B cell (primary cell): Measurements from ENCODE around the gene GPR148. TPM values are rescaled to one million over a fixed set of nuclear protein-coding genes. Genes with fewer than 3 reads are reported as not detected.
A peak's percentile ranks its signal among the peaks of the same experiment; 100 is the strongest.

ENCODE experiments used
- ATAC-seq: fragments of 200-7000 bp; cut with Tn5 transposase; one replicate; pipeline ENCODE4 v1.10.0; 2021; ENCODE audit warnings: low read depth, mild to moderate bottlenecking, moderate number of reproducible peaks, moderate library complexity
- CTCF ChIA-PET: fragments of 350-600 bp; sonication (Branson Sonifier 250); formaldehyde crosslinking; loops from one replicate; lab custom pipeline; 2021; ENCODE audit warnings: antibody characterized with exemption, inconsistent platforms; lab: Charles Lee
- POLR2A ChIA-PET: fragments of 350-600 bp; sonication (Branson Sonifier 250); formaldehyde crosslinking; loops from one replicate; lab custom pipeline; 2021; ENCODE audit warnings: antibody characterized with exemption; lab: Charles Lee
- DNase-seq: peaks from one replicate; pipeline ENCODE4 v3.0.0; 2013
- H2AFZ ChIP-seq: 2 replicates; pipeline ENCODE4 v1.6.1; 2012; ENCODE audit warnings: mild to moderate bottlenecking, low read depth, low read length; ENCODE audit not compliant: insufficient read depth, poor library complexity, severe bottlenecking
- H3K27ac ChIP-seq, 2 donors: 1 replicate in 1 of 2; 2 replicates in 1 of 2; pipeline ENCODE4 v1.5.1; 2012 to 2013; ENCODE audit warnings: low read length in 2 of 2, mild to moderate bottlenecking in 2 of 2, moderate library complexity in 1 of 2
- H3K27me3 ChIP-seq, 4 experiments: fragments of 200-600 bp in 1 of 4; sonication (generic) in 1 of 4; replicated peaks in 1 of 4; 1 replicate in 2 of 4; 2 replicates in 2 of 4; pipeline versions ENCODE4 v1.6.1 to v1.7.0; 2013 to 2016; ENCODE audit warnings: low read length in 3 of 4, mild to moderate bottlenecking in 2 of 4, mixed read lengths in 1 of 4, moderate library complexity in 1 of 4; ENCODE audit not compliant: insufficient read depth in 4 of 4, control insufficient read depth in 3 of 4; ENCODE audit errors: control extremely low read depth in 1 of 4
- H3K36me3 ChIP-seq, 2 experiments: replicated peaks in 1 of 2; 1 replicate in 1 of 2; 2 replicates in 1 of 2; pipeline versions ENCODE4 v1.6.1 to v1.7.1; 2013; ENCODE audit warnings: low read length in 1 of 2; ENCODE audit not compliant: insufficient read depth in 2 of 2, control insufficient read depth in 1 of 2; ENCODE audit errors: control extremely low read depth in 1 of 2, extremely low read depth in 1 of 2
- H3K4me1 ChIP-seq, 2 donors: fragments of 200-600 bp in 1 of 2; sonication (generic) in 1 of 2; 1 replicate in 1 of 2; 2 replicates in 1 of 2; pipeline versions ENCODE4 v1.5.1 to v1.6.1; 2013 to 2017; ENCODE audit warnings: low read length in 2 of 2; ENCODE audit not compliant: control insufficient read depth in 2 of 2, insufficient read depth in 2 of 2
- H3K4me2 ChIP-seq: replicated peaks from 2 replicates; pipeline ENCODE3; 2012; ENCODE audit warnings: mild to moderate bottlenecking, low read depth, low read length; ENCODE audit not compliant: poor library complexity, severe bottlenecking
- H3K4me3 ChIP-seq, 5 experiments: fragments of 200-600 bp in 1 of 5; sonication (generic) in 1 of 5; 1 replicate in 3 of 5; 2 replicates in 2 of 5; pipeline versions ENCODE4 v1.5.1 to v1.7.0; 2011 to 2016; ENCODE audit warnings: low read length in 4 of 5, mild to moderate bottlenecking in 4 of 5, low read depth in 2 of 5, control low read depth in 1 of 5, moderate library complexity in 1 of 5; ENCODE audit not compliant: insufficient read depth in 1 of 5; ENCODE audit errors: control extremely low read depth in 1 of 5, extremely low read depth in 1 of 5
- H3K79me2 ChIP-seq: fragments of 200-600 bp; sonication (generic); one replicate; pipeline ENCODE4 v1.6.0; 2016; ENCODE audit warnings: low read length; ENCODE audit not compliant: control insufficient read depth, insufficient read depth
- H3K9ac ChIP-seq: fragments of 200-600 bp; sonication (generic); 2 replicates; pipeline ENCODE4 v1.6.1; 2017; ENCODE audit warnings: mild to moderate bottlenecking, low read length, moderate library complexity
- H3K9me3 ChIP-seq, 3 donors: one replicate each; pipeline versions ENCODE4 v1.6.1 to v1.7.1; 2013; ENCODE audit warnings: low read length in 2 of 3; ENCODE audit not compliant: control insufficient read depth in 2 of 3, insufficient read depth in 1 of 3; ENCODE audit errors: control extremely low read depth in 1 of 3
- H4K20me1 ChIP-seq: 2 replicates; pipeline ENCODE4 v1.6.0; 2012; ENCODE audit warnings: mild to moderate bottlenecking, low read length; ENCODE audit not compliant: insufficient read depth, control insufficient read depth, poor library complexity, severe bottlenecking
- H3K27ac Mint-ChIP-seq: one replicate; pipeline ENCODE4 v1.8.0; 2021; ENCODE audit warnings: mixed read lengths
- H3K27me3 Mint-ChIP-seq: one replicate; pipeline ENCODE4 v1.8.0; 2021; ENCODE audit warnings: mixed read lengths
- H3K4me1 Mint-ChIP-seq: one replicate; pipeline ENCODE4 v1.8.0; 2021; ENCODE audit warnings: mixed read lengths
- H3K4me3 Mint-ChIP-seq: one replicate; pipeline ENCODE4 v1.8.0; 2021; ENCODE audit warnings: mixed read lengths
- H3K9me3 Mint-ChIP-seq: one replicate; pipeline ENCODE4 v1.8.0; 2022; ENCODE audit warnings: mixed read lengths; ENCODE audit not compliant: insufficient read depth
- CTCF ChIP-seq: fragments of 200-600 bp; IDR thresholded peaks from one replicate; pipeline ENCODE4 v1.8.0; 2022; ENCODE audit warnings: antibody characterized with exemption, mild to moderate bottlenecking
- EZH2 ChIP-seq: IDR thresholded peaks from 2 replicates; pipeline ENCODE4 v1.6.1; 2012; ENCODE audit warnings: borderline replicate concordance, low read depth, mild to moderate bottlenecking, moderate library complexity, low read length; ENCODE audit not compliant: insufficient read depth, poor library complexity, severe bottlenecking
- WGBS: methylation state at CpG from one replicate; pipeline ENCODE4 v1.1.5; 2013; ENCODE audit warnings: missing lambda C conversion rate; ENCODE audit not compliant: insufficient coverage; 5-methylcytosine and 5-hydroxymethylcytosine counted together
- intact Hi-C: fragments of 100-400 bp; cut with micrococcal nuclease; formaldehyde crosslinking; loops from one replicate; pipeline ENCODE4 v1.10.0; 2022
- polyA plus RNA-seq: library from polyadenylated mRNA; depleted of rRNA; stranded (reverse); fragments of >200 nt; gene quantifications from 2 replicates; pipeline ENCODE4 v1.2.3, GENCODE V29; 2012
- total RNA-seq, 2 donors: library from RNA; stranded (reverse); fragments of 120-200 nt in 1 of 2; gene quantifications; 1 replicate in 1 of 2; 2 replicates in 1 of 2; pipeline versions ENCODE4 v1.2.3 to v1.2.4, GENCODE V29; 2013 to 2022

GPR148 gene
- total and polyA plus RNA-seq, 2 donors (not counting 1 experiment from before 2014, with no cell fraction given): not detected

DNA sequence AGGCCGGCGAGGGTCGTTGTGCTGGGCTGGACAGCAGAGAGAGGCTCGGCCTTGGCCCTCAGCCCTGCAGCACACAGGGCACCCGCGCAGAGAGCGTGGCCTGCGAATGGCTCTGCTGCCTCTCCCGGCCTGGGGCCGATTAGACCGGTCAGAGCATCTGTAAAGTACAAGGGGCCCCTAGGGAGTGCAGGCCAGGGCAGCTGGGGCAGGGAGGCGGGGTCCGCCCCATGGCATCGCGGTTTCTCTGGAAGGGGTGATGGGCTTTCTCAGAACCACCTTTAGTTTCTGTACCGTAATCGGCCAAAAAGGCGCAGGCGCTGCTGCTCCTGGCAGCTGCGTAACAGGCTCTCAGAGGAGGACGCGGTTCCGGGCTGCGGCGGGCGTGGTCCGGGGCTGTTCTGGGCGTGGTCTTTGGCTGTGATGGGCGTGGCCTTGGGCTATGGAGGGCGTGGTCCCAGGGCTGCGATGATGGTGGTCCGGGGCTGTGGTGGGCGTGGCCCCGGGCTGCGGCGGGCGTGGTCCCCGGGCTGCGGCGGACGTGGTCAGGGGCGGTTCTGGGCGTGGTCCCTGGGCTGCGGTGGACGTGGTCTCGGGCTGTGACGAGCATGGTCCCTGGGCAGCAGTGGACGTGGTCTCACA is 1.5 kb upstream of the GPR148 start:
- peak; percentile 96 for ATAC-seq
- peak overlapping the region; percentile 68 for H2AFZ ChIP-seq

More for the DNA sequence above, 1.5 kb upstream of the GPR148 start:
- TF ChIP-seq EZH2 (no peak), CTCF (no peak)
- Histone ChIP-seq H3K79me2 (no peaks in the 10 kb centered on the region), H3K9ac (peak overlapping the region; percentile 73), H3K4me3 (peak overlapping the region in 4 of 5 experiments; percentile 34 to 67 (median 53)), H3K27me3 (peaks cover 0 to 27% (median 11%) of the 10 kb centered on the region in 4 experiments), H3K4me2 (peak overlapping the region; percentile 87), H4K20me1 (no peaks in the 10 kb centered on the region), H3K4me1 (peaks cover 20 to 24% of the 10 kb centered on the region in 2 donors), H3K36me3 (no peaks in the 10 kb centered on the region), H3K9me3 (peaks cover 0 to 29% (median 0%) of the 10 kb centered on the region in 3 donors), H3K27ac (peak overlapping the region; percentile 30 to 33)
- Mint-ChIP-seq H3K9me3 (no peaks in the 10 kb centered on the region), H3K4me3 (peak overlapping the region; percentile 82), H3K4me1 (peaks cover 19% of the 10 kb centered on the region), H3K27me3 (peaks cover 10% of the 10 kb centered on the region), H3K27ac (peak overlapping the region; percentile 54)
- CTCF ChIA-PET: interaction anchor here (1.7 kb wide), 1 partner anchor 70 kb away, joined by 7 read pairs; no protein-coding TSS in a partner anchor
- intact Hi-C loops: no loop called here
- POLR2A ChIA-PET: no interaction called here
- 3% methylated on average over 48 of the region's 48 CpGs for WGBS
- DNase-seq: peak; percentile 86
